ENCODE data around the gene CLN5.

DNA sequence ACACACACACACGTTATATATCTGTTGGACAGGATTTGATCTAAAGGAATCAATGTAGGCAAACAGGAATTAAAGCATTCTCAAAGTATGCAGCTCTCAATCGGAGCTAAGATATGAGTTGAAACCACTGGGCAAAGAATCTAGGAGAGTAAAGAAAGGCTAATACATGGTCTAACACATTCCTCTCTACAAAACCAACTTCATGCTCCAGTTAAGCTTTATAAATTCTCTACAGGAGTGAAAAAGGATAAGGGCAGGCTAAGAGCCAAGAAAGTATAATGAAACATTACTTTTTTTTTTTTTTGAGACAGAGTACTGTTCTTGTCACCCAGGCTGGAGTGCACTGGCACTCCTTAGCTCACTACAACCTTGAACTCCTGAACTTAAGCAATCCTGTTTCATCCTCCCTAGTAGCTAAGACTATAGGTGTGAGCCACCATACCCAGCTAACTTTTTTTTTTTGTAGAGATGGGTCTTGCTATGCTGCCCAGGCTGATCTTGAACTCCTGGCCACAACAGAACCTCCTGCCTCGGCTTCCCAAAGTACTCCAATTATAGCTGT lies 24.5 kb downstream of the CLN5 start:
- TF ChIP-seq, protein P1, sequence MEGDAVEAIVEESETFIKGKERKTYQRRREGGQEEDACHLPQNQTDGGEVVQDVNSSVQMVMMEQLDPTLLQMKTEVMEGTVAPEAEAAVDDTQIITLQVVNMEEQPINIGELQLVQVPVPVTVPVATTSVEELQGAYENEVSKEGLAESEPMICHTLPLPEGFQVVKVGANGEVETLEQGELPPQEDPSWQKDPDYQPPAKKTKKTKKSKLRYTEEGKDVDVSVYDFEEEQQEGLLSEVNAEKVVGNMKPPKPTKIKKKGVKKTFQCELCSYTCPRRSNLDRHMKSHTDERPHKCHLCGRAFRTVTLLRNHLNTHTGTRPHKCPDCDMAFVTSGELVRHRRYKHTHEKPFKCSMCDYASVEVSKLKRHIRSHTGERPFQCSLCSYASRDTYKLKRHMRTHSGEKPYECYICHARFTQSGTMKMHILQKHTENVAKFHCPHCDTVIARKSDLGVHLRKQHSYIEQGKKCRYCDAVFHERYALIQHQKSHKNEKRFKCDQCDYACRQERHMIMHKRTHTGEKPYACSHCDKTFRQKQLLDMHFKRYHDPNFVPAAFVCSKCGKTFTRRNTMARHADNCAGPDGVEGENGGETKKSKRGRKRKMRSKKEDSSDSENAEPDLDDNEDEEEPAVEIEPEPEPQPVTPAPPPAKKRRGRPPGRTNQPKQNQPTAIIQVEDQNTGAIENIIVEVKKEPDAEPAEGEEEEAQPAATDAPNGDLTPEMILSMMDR (IDR thresholded peaks at IDR 0.05), result no peak
- TF ChIP-seq POLR2A (IDR thresholded peaks at IDR 0.05) (no peak), POLR2AphosphoS5 (IDR thresholded peaks at IDR 0.05) (no peak)

Measured in sigmoid colon (tissue), 4 donors.